ENCODE data around the gene NFATC2IP. TPM values are rescaled to one million over a fixed set of nuclear protein-coding genes. Genes with fewer than 3 reads are reported as not detected.

NFATC2IP gene
- total RNA-seq, 1 experiment from 2014 or later, result 73.0 TPM

- Histone ChIP-seq H3K27ac (peak overlapping the region; percentile 62), H3K9me3 (ENCODE audit: insufficient read depth, low read depth) (no peaks in the 10 kb centered on the region), H3K9me2 (ENCODE audit: insufficient read depth) (no peaks in the 10 kb centered on the region), H3K4me1 (replicated peaks; ENCODE audit: insufficient read depth) (peaks cover 7% of the 10 kb centered on the region), H2AFZ (peak overlapping the region; percentile 92), H4K20me1 (ENCODE audit: insufficient read depth) (no peaks in the 10 kb centered on the region), H3F3A (ENCODE audit: insufficient read depth, low read depth) (peaks cover 17% of the 10 kb centered on the region; the same call in 1 of the 2 replicates), H3K79me2 (ENCODE audit: low read depth) (peaks cover 18% of the 10 kb centered on the region), H3K4me2 (peak overlapping the region; percentile 89), H3K36me3 (ENCODE audit: low read depth) (0 out of 2 replicates have a peak, but pooled peaks cover 6% of the 10 kb centered on the region), H3K27me3 (ENCODE audit: insufficient read depth, low read depth) (no peaks in the 10 kb centered on the region), H3K4me3 (peak overlapping the region; percentile 94)
- POLR2A ChIA-PET (ENCODE audit: unreplicated experiment), result interaction anchor here (0.5 to 0.7 kb wide), 2 partner anchors 129 to 793 kb away, joined by 3 to 5 read pairs; no protein-coding TSS in a partner anchor
- intact Hi-C loops (cut with micrococcal nuclease; ENCODE audit: unreplicated experiment), result loop anchor here (10.0 kb wide), 1 partner anchor 751 kb away; no protein-coding TSS in a partner anchor
- CTCF ChIA-PET, result interaction anchor here (0.6 to 0.7 kb wide), 3 partner anchors 26 to 874 kb away, joined by 3 read pairs; no protein-coding TSS in a partner anchor
- TSS peak; percentile 96 for BruUV-seq (replicated peaks)
- peak; percentile 51 to 67 for DNase-seq
- TF ChIP-seq CTCF (conservative IDR thresholded peaks at IDR 0.05) (peak; percentile 77), EZH2 (IDR thresholded peaks at IDR 0.05; ENCODE audit: low read depth) (no peak)
Observed at GRCh38 chr16:28974007-28974436, 23.3 kb downstream of the NFATC2IP start.

GRCh38 chr16:28974437-28975157 lies 23.9 kb downstream of the NFATC2IP start, which contains the start of gene SPNS1:
Gene SPNS1, plus strand, starts transcription at chr16:28974778. Its CDS starts 374 bp downstream, at chr16:28975152.
- DNase-seq, result peak; percentile 89 to 98
- BruUV-seq (replicated peaks), result no TSS peak
- peak within 1 kb of the TSS; percentile 92 for H2AFZ ChIP-seq
- no peak for TF ChIP-seq CTCF (conservative IDR thresholded peaks at IDR 0.05)
- TF ChIP-seq EZH2 (IDR thresholded peaks at IDR 0.05; ENCODE audit: low read depth), result no peak
- H3F3A ChIP-seq (ENCODE audit: insufficient read depth, low read depth), result peaks cover 17% of the 10 kb centered on the region; the same call in 1 of the 2 replicates
- ChIA-PET POLR2A (ENCODE audit: unreplicated experiment) (interaction anchor here (0.7 kb wide), 1 partner anchor 793 kb away, joined by 5 read pairs; no protein-coding TSS in a partner anchor), CTCF (no interaction called here)
- H4K20me1 ChIP-seq (ENCODE audit: insufficient read depth), result no peaks in the 10 kb centered on the region
- peaks cover 7% of the 10 kb centered on the region for H3K4me1 ChIP-seq (replicated peaks; ENCODE audit: insufficient read depth)
- H3K9me2 ChIP-seq (ENCODE audit: insufficient read depth), result no peaks in the 10 kb centered on the region
- H3K4me2 ChIP-seq, result peak within 1 kb of the TSS; percentile 89
- no peaks in the 10 kb centered on the region for H3K9me3 ChIP-seq (ENCODE audit: insufficient read depth, low read depth)
- 0 out of 2 replicates have a peak, but pooled peaks cover 6% of the 10 kb centered on the region for H3K36me3 ChIP-seq (ENCODE audit: low read depth)
- intact Hi-C loops (cut with micrococcal nuclease; ENCODE audit: unreplicated experiment), result loop anchor here (10.0 kb wide), 1 partner anchor 750 kb away; no protein-coding TSS in a partner anchor
- peak within 1 kb of the TSS; percentile 62 for H3K27ac ChIP-seq
- peaks cover 18% of the 10 kb centered on the region for H3K79me2 ChIP-seq (ENCODE audit: low read depth)
- peak within 1 kb of the TSS; percentile 94 for H3K4me3 ChIP-seq
- no peaks in the 10 kb centered on the region for H3K27me3 ChIP-seq (ENCODE audit: insufficient read depth, low read depth)

- peaks cover 7% of the 10 kb centered on the region for H3K4me1 ChIP-seq (replicated peaks; ENCODE audit: insufficient read depth)
- H3K27ac ChIP-seq, result peak overlapping the region; percentile 62
- H3K79me2 ChIP-seq (ENCODE audit: low read depth), result peaks cover 18% of the 10 kb centered on the region
- peak overlapping the region; percentile 92 for H2AFZ ChIP-seq
- no peaks in the 10 kb centered on the region for H3K9me2 ChIP-seq (ENCODE audit: insufficient read depth)
- CTCF ChIA-PET, result no interaction called here
- H3K27me3 ChIP-seq (ENCODE audit: insufficient read depth, low read depth), result no peaks in the 10 kb centered on the region
- POLR2A ChIA-PET (ENCODE audit: unreplicated experiment), result no interaction called here
- no peak for TF ChIP-seq CTCF (conservative IDR thresholded peaks at IDR 0.05)
- no peak for TF ChIP-seq EZH2 (IDR thresholded peaks at IDR 0.05; ENCODE audit: low read depth)
- H3K4me3 ChIP-seq, result peak overlapping the region; percentile 94
- H4K20me1 ChIP-seq (ENCODE audit: insufficient read depth), result no peaks in the 10 kb centered on the region
- DNase-seq, result no peak
- intact Hi-C loops (cut with micrococcal nuclease; ENCODE audit: unreplicated experiment), result loop anchor here (10.0 kb wide), 1 partner anchor 750 kb away; no protein-coding TSS in a partner anchor
- H3F3A ChIP-seq (ENCODE audit: insufficient read depth, low read depth), result peaks cover 17% of the 10 kb centered on the region; the same call in 1 of the 2 replicates
- peak overlapping the region; percentile 89 for H3K4me2 ChIP-seq
- no TSS peak for BruUV-seq (replicated peaks)
- no peaks in the 10 kb centered on the region for H3K9me3 ChIP-seq (ENCODE audit: insufficient read depth, low read depth)
- peaks cover 6% of the 10 kb centered on the region; the same call in 1 of the 2 replicates for H3K36me3 ChIP-seq (ENCODE audit: low read depth)
Observed at GRCh38 chr16:28975158-28975599, 24.4 kb downstream of the NFATC2IP start.
